GM18868 (cell line): Measurements from ENCODE around the gene AJM1.
A peak's percentile ranks its signal among the peaks of the same experiment; 100 is the strongest.
"Not testable (repeated sequence)": the region's sequence is repeated elsewhere in the genome, so short reads cannot be mapped to it uniquely, and the experiment has no call there.

ENCODE experiments used
- ATAC-seq: cut with Tn5 transposase; IDR thresholded peaks from one replicate; pipeline ENCODE4 v1.9.1; 2021; ENCODE audit warnings: mild to moderate bottlenecking, moderate library complexity; ENCODE audit not compliant: unreplicated experiment

AJM1 gene

DNA sequence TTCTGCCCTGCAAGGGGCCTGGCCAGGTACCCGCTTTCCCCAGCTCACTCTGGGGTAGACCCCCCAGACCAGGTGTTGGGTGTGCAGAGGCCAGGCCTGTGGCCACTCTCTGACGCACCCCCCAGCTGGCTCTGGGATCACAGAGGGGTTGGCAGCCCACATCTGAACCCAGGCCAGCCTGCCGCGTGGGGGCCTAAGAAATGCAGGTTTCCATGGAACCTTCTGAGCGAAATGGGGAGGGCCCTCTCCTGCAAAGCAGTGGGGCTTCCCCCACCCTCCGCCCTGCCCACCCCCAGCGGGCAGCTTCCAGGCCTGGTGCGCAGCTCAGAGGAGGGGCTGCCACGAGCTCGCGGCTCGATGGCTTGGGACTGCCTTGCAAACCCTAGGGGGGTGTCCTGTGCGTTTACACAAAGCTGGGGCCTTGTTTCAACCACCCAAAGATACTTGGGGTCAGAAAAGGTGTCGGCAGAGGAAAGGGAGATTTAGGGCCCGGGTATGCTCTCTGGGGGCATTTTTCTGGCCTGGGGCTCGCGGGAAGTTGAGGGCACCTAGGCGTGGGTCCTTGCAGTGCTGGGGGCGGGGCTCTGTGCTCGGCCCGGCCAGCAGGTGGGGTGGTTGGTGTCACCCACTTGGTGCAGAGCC is 1.0 kb downstream of the AJM1 start:
- ATAC-seq = not testable (repeated sequence)

DNA sequence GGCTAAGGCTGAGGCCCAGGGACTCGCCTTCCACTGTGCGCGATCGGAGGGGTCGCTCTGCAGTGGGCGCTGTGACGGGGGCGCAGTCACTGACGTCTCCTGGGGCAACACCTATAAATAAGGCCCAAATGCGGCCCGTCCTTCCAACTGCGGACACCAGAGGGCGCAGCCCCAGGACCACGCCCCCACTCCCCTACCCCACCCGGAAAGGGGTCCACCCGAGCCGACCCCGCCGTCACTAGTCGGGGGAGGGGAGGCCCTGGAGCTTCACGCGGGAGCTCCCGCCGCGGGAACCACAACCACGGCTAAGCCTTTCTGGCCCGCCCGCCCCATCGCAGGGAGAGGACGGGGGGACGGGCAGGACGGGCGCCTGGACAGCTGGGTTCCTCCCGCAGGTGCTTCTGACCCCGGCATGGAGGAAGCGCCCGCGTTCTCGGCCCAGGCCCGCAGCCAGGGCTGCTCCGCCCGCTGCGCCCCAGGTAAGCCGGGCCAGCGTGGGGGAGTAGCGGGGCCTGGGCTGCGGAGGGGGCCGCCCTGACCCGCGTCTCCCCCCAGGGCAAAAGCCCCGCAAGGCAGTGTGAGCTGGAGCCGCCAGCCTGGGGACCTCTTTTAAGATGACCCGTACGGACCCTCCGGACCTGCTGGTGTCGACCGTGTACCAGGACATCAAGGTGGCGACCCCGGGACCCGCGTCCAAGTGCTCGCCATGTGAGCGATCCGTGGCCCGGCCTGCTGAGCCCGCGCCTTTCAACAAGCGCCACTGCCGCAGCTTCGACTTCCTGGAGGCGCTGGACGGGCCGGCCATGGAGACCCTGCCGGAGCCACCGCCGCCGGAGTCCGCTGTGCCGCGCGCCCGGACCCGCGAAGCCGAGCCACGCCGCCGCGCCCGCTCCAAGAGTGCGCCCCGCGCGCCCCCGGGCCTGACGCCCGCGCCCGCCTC is 1.8 kb downstream of the AJM1 start:
- ATAC-seq = not testable (repeated sequence)

DNA sequence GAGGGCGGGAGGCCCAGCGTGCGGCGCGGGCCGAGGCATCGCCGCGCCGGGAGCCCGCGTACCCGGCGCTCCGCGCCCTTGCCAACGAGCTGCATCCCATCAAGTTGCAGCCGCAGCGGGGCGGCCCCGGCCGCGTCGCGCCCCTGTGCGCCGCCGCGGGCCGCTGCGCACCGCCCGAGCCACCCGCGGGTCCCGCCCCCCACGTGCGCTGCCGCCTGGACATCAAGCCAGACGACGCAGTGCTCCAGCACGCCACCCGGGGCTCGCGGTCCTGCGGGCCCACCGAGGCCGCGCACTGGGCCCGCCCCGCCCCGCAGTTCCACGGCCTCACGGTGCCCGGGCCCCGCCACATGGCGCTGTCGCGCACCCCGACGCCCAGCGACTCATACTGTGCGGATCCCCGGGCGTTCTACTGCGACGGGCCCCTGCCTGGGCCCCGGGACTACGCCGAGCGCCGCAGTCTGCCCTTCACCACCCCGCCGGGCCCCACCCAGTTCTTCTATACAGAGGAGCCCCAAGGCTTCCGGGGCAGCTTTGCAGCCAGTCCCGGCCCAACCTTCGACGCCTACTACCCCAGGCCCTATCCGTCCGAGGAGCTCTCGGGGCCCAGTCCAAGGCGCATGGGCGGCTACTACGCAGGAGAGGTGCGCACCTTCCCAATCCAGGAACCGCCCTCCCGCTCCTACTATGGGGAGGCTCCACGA is 2.6 kb downstream of the AJM1 start:
- ATAC-seq = no peak

DNA sequence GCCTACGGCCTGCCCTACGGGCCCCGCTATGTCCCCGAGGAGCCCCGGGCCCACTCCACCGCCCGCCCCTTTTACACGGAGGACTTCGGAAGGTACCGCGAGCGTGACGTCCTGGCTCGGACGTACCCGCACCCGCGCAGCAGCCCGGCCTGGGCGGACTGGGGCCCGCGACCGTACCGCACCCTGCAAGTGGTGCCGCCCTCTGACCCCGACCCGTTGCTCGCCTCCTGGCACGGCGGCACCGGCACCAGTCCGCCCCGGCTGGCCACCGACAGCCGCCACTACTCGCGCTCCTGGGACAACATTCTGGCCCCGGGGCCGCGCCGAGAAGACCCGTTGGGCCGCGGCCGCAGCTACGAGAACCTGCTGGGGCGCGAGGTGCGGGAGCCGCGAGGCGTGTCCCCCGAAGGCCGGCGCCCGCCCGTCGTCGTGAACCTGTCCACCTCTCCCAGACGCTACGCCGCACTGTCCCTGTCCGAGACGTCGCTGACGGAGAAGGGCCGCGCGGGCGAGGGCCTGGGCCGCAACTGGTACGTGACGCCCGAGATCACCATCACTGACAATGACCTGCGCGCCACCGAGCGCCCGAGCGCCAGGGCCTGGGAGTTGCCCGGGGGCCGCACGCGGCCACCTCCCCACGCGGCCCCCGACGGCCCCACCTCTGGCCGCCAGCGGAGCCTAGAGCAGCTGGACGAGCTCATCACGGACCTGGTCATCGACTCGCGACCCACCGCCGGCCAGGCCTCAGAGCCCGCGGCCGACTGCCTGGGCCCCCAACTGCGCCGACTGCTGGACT is 3.4 kb downstream of the AJM1 start:
- no peak for ATAC-seq

DNA sequence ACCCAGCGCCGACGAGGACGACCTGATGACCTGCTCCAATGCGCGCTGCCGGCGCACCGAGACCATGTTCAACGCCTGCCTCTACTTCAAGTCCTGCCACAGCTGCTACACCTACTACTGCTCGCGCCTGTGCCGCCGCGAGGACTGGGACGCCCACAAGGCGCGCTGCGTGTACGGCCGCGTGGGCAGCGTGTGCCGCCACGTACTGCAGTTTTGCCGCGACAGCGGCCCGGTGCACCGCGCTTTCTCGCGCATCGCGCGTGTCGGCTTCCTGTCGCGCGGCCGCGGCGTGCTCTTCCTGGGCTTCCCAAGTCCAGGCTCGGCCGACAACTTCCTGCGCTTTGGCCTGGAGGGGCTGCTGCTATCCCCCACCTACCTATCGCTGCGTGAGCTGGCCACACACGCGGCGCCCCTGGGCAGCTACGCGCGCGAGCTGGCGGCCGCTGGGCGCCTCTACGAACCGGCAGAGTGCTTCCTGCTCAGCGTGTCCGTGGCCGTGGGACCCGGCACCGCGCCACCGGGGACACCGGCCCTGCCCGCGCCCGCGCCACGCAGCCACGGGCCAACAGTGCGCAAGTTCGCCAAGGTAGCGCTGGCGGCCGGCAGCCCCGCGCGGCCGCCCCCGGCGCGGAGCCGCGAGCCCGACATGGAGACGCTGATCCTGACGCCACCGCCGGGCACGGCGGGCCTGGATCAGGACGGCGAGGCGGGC is 4.3 kb downstream of the AJM1 start:
- ATAC-seq = no peak

DNA sequence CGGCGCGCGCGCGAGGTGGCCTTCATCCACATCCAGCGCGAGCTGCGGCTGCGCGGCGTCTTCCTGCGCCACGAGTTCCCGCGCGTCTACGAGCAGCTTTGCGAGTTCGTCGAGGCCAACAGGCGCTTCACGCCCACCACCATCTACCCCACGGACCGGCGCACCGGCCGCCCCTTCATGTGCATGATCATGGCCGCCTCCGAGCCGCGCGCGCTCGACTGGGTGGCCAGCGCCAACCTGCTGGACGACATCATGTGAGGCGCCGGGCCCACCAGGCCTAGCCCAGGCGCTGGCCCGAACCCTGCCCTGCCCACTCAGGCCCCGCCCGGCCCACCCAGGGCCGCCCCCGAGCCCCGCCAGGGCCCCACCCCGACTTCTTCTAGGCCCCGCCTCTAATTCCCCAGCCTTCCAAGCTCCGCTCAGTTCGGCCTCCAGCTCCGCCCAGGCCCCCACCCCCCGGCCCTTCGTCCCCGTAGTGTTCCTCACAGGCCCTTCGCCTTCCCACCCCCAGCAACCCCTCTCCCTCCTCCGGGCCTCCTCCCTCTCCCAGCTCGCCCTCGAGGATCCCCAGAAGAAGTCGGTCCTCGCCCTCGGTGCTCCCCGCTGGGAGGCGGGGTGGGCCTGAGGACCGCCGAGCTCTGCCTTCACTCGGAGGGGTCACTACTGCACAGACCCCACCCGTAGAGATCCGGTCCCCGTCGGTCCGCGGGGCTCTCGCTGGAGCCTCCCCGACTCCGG is 5.0 kb downstream of the AJM1 start:
- ATAC-seq = no peak

DNA sequence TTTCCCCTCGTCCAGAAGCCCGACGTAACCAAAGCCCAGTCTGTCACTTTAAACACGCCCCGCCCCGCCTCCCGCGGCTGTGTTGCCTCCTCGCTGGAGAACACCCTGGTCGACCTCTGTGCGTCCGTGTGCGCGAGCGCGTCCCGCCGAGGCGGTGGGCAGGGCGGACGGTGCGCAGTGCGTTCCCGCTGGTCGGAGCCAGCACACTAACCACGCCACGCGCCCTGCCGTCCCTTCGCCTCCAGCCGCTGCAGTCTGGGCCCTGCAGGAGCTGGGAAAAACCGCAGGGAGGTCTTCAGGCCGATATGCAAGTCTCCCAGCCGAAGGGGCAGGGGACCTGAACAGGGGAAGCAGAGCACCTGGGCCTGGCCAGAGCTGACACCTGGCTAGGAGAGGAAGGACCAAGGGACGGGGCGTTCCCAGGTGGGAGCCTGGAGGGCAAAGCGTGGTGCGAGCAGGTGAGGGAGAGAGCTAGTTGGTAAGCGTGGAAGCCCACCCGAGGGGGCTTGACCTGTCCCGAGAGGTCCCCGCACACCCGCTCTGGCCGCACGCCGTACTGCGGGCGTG is 5.6 kb downstream of the AJM1 start:
- peak; percentile 28 for ATAC-seq

DNA sequence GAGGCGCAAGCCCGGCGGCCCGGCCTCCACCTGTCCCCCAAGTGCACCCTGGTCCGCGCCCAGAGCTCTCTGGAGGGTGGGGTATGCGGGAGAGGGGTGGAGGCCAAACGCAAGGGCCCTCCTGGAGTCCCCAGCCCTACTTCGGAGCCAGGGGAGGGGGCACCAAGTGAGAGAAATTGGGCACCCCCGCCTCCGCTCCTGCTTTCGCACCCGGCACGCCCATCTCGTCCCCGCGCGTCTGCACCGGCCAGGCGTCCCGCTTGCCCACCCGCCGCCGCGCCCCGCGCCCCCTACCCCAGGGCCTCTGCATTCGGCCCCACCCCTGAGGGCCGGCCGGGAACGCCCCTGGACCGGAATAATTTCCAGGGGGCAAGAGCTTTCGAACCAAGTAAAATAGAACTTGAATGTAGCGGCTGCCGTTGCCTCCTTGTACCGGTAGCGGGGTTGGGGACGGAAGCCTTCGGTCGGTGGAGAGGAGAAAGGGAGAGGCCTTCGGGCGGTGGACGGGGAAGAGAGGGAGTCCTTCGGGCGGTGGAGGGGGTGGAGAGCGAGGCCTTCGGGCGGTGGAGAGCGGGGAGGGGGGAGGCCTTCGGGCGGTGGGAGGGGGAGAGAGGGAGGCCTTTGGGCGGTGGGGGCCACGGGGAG is 6.2 kb downstream of the AJM1 start:
- ATAC-seq = peak; percentile 10

DNA sequence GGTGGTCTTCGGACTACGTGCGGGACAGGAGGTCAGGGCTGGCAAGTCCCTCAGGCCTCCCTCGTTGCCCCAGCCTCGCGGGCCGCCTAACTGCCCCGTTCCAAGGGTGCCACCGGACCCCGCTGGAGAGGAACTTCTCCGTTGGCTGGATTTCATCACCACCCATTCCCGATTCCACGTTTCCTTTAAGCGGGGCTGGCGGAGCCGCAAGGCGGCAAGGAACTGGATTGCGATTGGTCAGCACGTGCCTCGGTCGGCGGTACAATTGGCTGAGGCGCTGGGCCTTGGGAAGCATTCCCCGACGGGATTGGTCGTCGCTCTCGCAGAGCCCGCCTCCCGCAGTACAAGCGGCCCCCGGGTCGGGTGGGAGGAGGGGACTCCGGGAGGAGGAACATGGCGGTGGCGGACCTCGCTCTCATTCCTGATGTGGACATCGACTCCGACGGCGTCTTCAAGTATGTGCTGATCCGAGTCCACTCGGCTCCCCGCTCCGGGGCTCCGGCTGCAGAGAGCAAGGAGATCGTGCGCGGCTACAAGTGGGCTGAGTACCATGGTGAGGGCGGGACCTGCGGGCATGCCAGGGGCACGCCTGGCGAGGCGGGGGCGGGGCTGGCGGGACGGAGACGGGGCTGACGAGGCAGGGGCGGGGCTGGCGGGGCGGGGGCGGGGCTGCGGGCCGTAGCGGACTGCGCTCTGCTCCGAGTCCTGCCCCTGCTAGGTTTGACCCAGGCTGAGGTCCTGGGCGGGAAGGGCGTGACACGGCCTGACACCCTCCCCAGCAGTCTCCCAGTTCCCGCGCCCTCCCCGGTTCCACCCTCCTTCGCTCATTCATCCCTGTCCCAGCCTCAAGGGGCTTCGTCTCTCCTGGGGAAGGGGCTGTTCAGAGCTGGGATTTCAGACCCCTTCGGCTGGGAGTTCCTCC is 7.0 kb downstream of the AJM1 start, which contains the start of gene PHPT1:
Gene PHPT1, plus strand, starts transcription at position 372 of the 922 bp plus-strand sequence. Its CDS starts 22 bp downstream, at position 394.
- peak; percentile 84 for ATAC-seq

DNA sequence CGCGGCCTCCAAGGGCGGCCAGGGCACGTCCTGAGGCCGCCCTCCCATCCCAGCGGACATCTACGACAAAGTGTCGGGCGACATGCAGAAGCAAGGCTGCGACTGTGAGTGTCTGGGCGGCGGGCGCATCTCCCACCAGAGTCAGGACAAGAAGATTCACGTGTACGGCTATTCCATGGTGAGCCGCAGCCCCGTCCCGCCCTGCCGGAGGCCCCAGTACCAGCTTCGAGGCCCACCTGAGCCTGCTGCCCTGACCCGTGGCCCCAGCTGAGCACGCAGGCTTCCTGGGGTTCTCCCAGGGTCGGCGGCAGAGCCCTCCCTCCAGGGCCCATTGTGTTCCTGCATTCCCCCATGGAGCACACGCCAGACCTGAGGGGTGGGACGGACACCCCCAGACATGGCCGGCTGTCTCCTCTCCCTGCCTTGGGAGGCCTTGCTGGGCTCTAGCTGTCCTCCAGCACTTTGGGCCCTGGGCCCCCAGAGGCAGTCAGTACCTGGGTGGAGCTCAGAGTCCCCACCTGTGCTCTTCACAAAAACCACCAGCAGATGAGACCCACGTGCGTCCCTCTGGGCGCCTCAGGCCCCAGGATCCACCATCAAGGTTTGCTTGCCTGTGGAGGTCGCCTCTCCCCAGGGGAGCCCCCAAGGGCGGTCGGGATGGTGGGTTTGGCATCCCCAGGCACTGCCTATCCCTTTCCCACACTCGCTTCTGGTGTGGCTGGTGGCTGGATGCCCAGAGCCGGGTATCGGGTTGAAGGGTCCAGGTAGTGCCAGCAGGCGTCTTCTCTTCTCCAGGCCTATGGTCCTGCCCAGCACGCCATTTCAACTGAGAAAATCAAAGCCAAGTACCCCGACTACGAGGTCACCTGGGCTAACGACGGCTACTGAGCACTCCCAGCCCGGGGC is 7.9 kb downstream of the AJM1 start:
- ATAC-seq = no peak

DNA sequence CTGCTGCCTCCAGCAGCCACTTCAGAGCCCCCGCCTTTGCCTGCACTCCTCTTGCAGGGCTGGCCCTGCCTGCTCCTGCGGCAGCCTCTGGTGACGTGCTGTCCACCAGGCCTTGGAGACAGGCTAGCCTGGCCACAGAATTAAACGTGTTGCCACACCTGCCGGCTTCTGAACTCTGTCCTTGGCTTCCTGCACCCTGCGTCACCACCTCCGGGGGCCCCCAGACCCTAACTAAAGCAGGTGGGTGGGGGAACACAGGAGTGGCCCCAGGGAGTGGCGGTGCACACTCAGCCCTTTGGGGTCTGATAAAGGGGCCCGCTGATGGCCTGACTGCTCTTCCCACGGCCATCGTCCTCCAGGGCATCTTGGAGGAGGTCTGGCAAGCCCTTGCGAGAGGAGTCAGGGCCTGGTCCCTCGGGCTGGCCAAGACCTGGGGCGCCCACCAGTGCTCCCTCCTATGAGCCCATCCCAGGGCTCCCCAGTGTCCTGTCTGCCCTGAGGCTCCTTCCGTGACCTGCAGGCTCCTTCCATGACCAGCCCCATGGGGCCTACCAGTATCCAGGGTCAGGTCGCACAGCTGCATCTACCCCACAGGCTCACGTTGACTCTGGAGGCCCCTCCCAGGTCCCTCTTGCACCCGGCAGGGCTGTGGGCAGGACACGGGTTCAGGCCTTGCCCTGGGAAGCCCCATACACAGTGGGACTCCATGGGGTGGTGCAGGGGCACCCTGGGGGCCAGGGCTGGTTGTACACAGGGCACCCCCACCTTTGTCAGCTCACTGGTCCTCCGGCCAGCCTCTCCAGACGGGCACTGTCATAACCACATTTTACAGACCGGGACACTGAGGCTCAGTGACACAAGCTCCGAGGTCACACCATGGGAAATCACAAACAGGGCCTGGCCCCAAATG is 8.8 kb downstream of the AJM1 start:
- no peak for ATAC-seq

DNA sequence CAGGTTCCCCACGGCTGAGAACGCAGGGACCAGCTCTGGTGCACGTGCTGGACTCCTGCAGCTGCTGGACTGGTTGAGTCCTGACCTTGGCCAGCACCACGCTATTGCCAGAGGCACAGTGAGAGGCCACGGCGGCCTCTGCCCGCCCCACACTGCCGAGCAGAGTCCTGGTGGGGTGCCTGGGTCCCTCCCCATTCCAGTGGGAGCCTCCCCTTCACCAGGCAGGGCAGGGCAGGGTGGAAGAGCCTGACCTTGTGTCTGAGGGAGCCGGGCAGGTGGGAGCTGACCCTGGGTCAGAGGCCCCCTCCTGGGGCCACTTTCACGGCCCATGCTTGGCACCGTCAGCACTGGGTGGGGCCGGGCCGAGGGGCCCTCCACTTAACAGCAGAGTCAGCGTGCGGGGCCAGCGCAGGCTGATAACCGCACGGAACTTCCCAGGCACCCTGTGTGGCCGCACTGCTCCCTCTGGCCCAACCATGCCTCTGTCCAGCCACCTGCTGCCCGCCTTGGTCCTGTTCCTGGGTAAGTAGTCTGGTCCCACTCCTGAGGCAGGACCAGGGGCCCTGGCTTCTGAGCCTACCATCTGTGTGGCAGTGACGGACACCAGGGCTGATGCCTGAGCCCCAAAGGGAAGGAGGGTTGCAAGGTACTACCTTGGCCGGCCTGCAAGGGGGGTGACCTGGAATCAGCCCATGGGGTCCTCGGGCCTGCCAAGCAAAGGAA is 9.8 kb downstream of the AJM1 start, which contains the start of gene MAMDC4:
Gene MAMDC4, plus strand, starts transcription at position 406 of the 723 bp plus-strand sequence. Its CDS starts 71 bp downstream, at position 477.
- ATAC-seq = no peak

DNA sequence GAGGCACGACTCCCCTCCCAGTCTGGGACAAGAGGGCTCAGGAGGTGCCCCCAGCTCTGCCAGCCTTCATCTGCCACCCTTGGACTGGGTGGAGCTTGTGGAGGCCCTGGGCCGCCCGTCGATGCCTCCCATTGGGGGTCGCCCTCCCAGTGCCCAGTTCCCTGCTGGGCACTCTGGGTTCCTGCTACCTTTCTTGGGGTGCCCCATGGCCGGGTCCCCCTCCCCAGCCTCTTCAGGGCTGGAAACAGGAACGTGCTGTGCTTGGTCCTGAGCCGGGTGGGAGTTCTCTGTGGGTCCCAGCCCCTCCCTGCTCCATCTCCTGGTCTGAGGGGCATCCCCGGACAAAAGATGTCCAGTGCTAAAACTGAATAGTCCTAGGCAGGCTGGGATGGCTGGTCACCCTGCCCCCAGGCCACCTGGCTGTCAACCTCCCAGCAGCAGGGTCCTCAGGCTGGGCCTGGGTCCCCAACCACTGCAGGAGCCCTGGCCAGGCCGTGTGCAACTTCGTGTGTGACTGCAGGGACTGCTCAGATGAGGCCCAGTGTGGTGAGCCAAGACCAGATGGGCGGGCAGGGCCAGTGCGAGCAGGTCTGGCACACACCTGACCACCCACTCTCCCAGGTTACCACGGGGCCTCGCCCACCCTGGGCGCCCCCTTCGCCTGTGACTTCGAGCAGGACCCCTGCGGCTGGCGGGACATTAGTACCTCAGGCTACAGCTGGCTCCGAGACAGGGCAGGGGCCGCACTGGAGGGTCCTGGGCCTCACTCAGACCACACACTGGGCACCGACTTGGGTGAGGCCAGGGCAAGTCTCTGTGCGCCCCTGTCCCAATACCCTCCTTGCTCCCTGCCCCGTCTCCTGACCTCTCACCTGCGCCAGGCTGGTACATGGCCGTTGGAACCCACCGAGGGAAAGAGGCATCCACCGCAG is 10.7 kb downstream of the AJM1 start:
- ATAC-seq = no peak
